ENCODE data around the gene NR1D2.

- TF ChIP-seq CTCF (IDR thresholded peaks at IDR 0.05) (no peak), POLR2A (IDR thresholded peaks at IDR 0.05) (no peak)
Measured at GRCh38 chr3:23981955-23982354, 36.9 kb downstream of the NR1D2 start.

Measured in vagina (tissue), 2 donors.